HCT116 (cell line): Measurements from ENCODE around the gene STX10. TPM values are rescaled to one million over a fixed set of nuclear protein-coding genes. Genes with fewer than 3 reads are reported as not detected.
A peak's percentile ranks its signal among the peaks of the same experiment; 100 is the strongest.

Experiments used
- ATAC-seq: fragments of 200-7000 bp; cut with Tn5 transposase; 2 replicates; pipeline ENCODE4 v1.9.1; 2020; ENCODE audit warnings: mild to moderate bottlenecking, moderate library complexity
- BruUV-seq: library from RNA; stranded (reverse); fragments of 400-500 nt; replicated peaks from 2 replicates; lab custom pipeline; 2021; lab: Mats Ljungman, UMichigan
- CTCF ChIA-PET: fragments of 300-600 bp; sonication (Branson Sonifier 250); formaldehyde crosslinking; loops from one replicate; lab custom pipeline; 2021; ENCODE audit warnings: antibody characterized with exemption; lab: Charles Lee
- POLR2A ChIA-PET: fragments of 300-600, 350-600 bp; sonication (Branson Sonifier 250); formaldehyde crosslinking; loops from one replicate; lab custom pipeline; 2021; ENCODE audit warnings: antibody characterized with exemption; lab: Charles Lee
- RAD21 ChIA-PET, 2 experiments: fragments of 300-600 bp; sonication (Branson Sonifier 250); formaldehyde crosslinking; loops; one replicate each; lab custom pipeline; 2023; ENCODE audit warnings: low total read pairs in 2 of 2; ENCODE audit not compliant: uncharacterized antibody in 2 of 2, unreplicated experiment in 2 of 2, low non-redundant PET in 1 of 2; lab: Charles Lee
- DNase-seq: peaks from one replicate; pipeline ENCODE4 v3.0.0-alpha.2; 2010; ENCODE audit warnings: low read depth, low spot score
- H2AFZ ChIP-seq: fragments of 200-600 bp; shearing (Covaris generic), sonication (generic); 2 replicates; pipeline ENCODE4 v1.6.1; 2017; ENCODE audit warnings: low read depth, mixed run types, mixed read lengths, antibody characterized with exemption, low read length; ENCODE audit not compliant: poor library complexity, severe bottlenecking
- H3K27ac ChIP-seq: 2 replicates; pipeline ENCODE4 v1.5.1; 2012; ENCODE audit warnings: low read depth, low read length
- H3K27me3 ChIP-seq: fragments of 200-600 bp; sonication (generic); 2 replicates; pipeline ENCODE4 v1.6.1; 2016; ENCODE audit warnings: mixed run types, low read length, mixed read lengths; ENCODE audit not compliant: insufficient read depth
- H3K36me3 ChIP-seq, 2 experiments: fragments of 200-500 bp in 1 of 2; fragments of 200-600 bp in 1 of 2; sonication (Bioruptor generic) in 1 of 2; sonication (generic) in 1 of 2; 2 replicates each; pipeline versions ENCODE4 v1.5.1 to v1.6.1; 2014 to 2016; ENCODE audit warnings: low read length in 2 of 2, inconsistent platforms in 1 of 2, mixed read lengths in 1 of 2, mixed run types in 1 of 2; ENCODE audit not compliant: insufficient read depth in 2 of 2, control insufficient read depth in 1 of 2
- H3K4me1 ChIP-seq, 2 experiments: fragments of 200-600 bp in 1 of 2; sonication (generic) in 1 of 2; 2 replicates each; pipeline versions ENCODE4 v1.5.1 to v1.6.1; 2012 to 2017; ENCODE audit warnings: low read length in 2 of 2, inconsistent platforms in 1 of 2, mild to moderate bottlenecking in 1 of 2, mixed read lengths in 1 of 2, mixed run types in 1 of 2, moderate library complexity in 1 of 2; ENCODE audit not compliant: insufficient read depth in 2 of 2, control insufficient read depth in 1 of 2
- H3K4me2 ChIP-seq: fragments of 200-600 bp; sonication (generic); 2 replicates; pipeline ENCODE4 v1.6.1; 2017; ENCODE audit warnings: mixed run types, low read length, mixed read lengths
- H3K4me3 ChIP-seq, 2 experiments: fragments of 200-600 bp in 1 of 2; sonication (generic) in 1 of 2; replicated peaks in 1 of 2; 2 replicates each; pipeline ENCODE4 v1.5.1; 2011 to 2016; ENCODE audit warnings: low read length in 2 of 2, control low read depth in 1 of 2, low read depth in 1 of 2, mild to moderate bottlenecking in 1 of 2, mixed read lengths in 1 of 2, mixed run types in 1 of 2
- H3K79me2 ChIP-seq: fragments of 200-600 bp; sonication (generic); 2 replicates; pipeline ENCODE4 v1.6.1; 2017; ENCODE audit warnings: mild to moderate bottlenecking, mixed run types, low read length, moderate library complexity, mixed read lengths; ENCODE audit not compliant: insufficient read depth
- H3K9ac ChIP-seq: fragments of 200-600 bp; sonication (generic); 2 replicates; pipeline ENCODE4 v1.6.1; 2016; ENCODE audit warnings: low read length, mixed read lengths
- H3K9me2 ChIP-seq: fragments of 200-600 bp; sonication (generic), shearing (Covaris generic); 2 replicates; pipeline ENCODE4 v1.6.1; 2017; ENCODE audit warnings: mixed run types, mild to moderate bottlenecking, moderate library complexity; ENCODE audit not compliant: insufficient read depth
- H3K9me3 ChIP-seq, 2 experiments: fragments of 200-500 bp in 1 of 2; fragments of 200-600 bp in 1 of 2; sonication (Bioruptor generic) in 1 of 2; sonication (generic) in 1 of 2; 2 replicates each; pipeline ENCODE4 v1.6.1; 2014 to 2017; ENCODE audit warnings: low read length in 2 of 2, mixed read lengths in 2 of 2, inconsistent platforms in 1 of 2, low read depth in 1 of 2, mild to moderate bottlenecking in 1 of 2, mixed run types in 1 of 2, moderate library complexity in 1 of 2; ENCODE audit not compliant: control insufficient read depth in 1 of 2, insufficient read depth in 1 of 2
- H4K20me1 ChIP-seq: fragments of 200-600 bp; sonication (generic), shearing (Covaris generic); 2 replicates; pipeline ENCODE4 v1.6.1; 2017; ENCODE audit warnings: mixed run types, mild to moderate bottlenecking, moderate library complexity; ENCODE audit not compliant: insufficient read depth
- ELF1 ChIP-seq: IDR thresholded peaks from 2 replicates; pipeline ENCODE4 v1.6.1; 2012; ENCODE audit warnings: low read depth, borderline replicate concordance
- RAD21 ChIP-seq: IDR thresholded peaks from 2 replicates; pipeline ENCODE4 v1.6.1; 2012; ENCODE audit warnings: low read depth, mild to moderate bottlenecking
- REST ChIP-seq: IDR thresholded peaks from 2 replicates; pipeline ENCODE4 v1.6.1; 2012; ENCODE audit warnings: low read depth
- YY1 ChIP-seq: IDR thresholded peaks from 2 replicates; pipeline ENCODE4 v1.6.1; 2011; ENCODE audit warnings: low read length, low read depth, moderate library complexity, mild to moderate bottlenecking; ENCODE audit not compliant: insufficient replicate concordance; ENCODE audit errors: extremely low read depth
- intact Hi-C: fragments of 100-400 bp; cut with micrococcal nuclease; formaldehyde crosslinking; loops from 2 replicates; pipeline ENCODE4 v1.10.0; 2022
- total RNA-seq: library from RNA; stranded (reverse); gene quantifications from one replicate; pipeline ENCODE4 v1.2.1, GENCODE V29; 2021; ENCODE audit not compliant: unreplicated experiment

Gene STX10
- total RNA-seq, 1 experiment from 2014 or later = 149 TPM

DNA sequence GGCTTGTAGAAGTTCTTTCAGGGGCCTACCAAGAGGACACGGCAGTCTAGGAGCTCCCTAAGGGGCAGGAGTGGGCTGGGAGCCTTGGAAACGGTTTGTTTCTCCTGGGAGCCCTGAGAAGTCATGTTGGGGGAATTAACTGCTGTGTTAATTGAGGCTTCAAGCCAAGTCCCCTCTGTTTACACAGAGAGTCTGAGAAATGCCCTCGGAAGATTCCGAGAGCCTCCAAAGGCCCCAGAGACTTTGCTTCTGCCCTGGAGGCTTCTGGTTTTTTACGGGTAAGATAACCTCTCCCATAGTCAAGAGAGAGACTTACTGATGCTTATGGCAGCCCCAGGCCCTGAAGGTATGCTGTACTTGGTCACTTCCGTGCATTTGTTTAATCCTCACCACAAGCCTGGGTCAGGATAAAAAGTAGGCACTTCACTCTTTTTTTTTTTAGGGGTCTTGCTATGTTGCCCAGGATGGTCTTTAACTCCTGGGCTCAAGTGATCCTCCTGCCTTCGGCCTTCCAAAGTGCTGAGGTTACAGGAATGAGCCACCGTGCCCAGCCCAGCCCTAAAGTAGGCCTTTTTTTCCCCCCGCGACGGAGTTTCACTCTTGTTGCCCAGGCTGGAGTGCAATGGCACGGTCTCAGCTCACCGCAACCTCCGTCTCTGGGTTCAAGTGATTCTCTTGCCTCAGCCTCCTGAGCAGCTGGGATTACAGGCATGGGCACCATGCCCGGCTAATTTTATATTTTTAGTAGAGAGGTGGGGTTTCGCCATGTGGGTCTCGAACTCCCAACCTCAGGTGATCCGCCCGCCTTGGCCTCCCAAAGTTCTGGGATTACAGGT, 15.2 kb upstream of the STX10 start:
- intact Hi-C loops = no loop called here
- Histone ChIP-seq H4K20me1 (no peaks in the 10 kb centered on the region), H3K4me2 (peak overlapping the region; percentile 79), H3K27ac (peak overlapping the region; percentile 99), H3K9me2 (no peaks in the 10 kb centered on the region), H3K79me2 (peaks cover 8% of the 10 kb centered on the region; the same call in 1 of the 2 replicates), H3K4me3 (peak overlapping the region in 1 of 2 experiments; percentile 54; a peak in 2 of 4 replicates), H3K27me3 (no peaks in the 10 kb centered on the region), H3K4me1 (peaks cover 89 to 99% of the 10 kb centered on the region in 2 experiments), H3K9ac (peak overlapping the region; percentile 86), H3K9me3 (no peaks in the 10 kb centered on the region), H2AFZ (no peak overlapping the region), H3K36me3 (no peaks in the 10 kb centered on the region)
- DNase-seq = no peak
- ChIA-PET POLR2A (interaction anchor here (0.6 to 4.1 kb wide), 6 partner anchors 10 to 409 kb away, joined by 3 to 36 read pairs (median 7); partner anchors contain the start of genes IER2 and STX10), RAD21 (no interaction called here), CTCF (interaction anchor here (0.8 to 1.9 kb wide), 2 partner anchors 29 to 188 kb away, joined by 3 to 7 read pairs; no protein-coding TSS in a partner anchor)
- BruUV-seq = no TSS peak
- no peak for ATAC-seq
- TF ChIP-seq ELF1 (no peak), YY1 (no peak), RAD21 (no peak), REST (no peak)
